HEK293T (cell line): ENCODE measurements around the gene REXO2.

Experiments used
- CTCF ChIA-PET: fragments of 350-600 bp; formaldehyde crosslinking; extraction: SDS; loops from one replicate; lab custom pipeline; 2021; ENCODE audit warnings: antibody characterized with exemption, inconsistent platforms; lab: Yijun Ruan, JAX
- POLR2A ChIA-PET: fragments of 350-600 bp; formaldehyde crosslinking; extraction: SDS; loops from one replicate; lab custom pipeline; 2020; ENCODE audit warnings: antibody characterized with exemption, inconsistent platforms; lab: Yijun Ruan, JAX
- DNase-seq: peaks from one replicate; pipeline ENCODE4 v3.0.0; 2012; ENCODE audit warnings: mixed read lengths; ENCODE audit errors: extremely low spot score
- ARNT ChIP-seq: fragments of 450-650 bp; IDR thresholded peaks from 2 replicates; pipeline ENCODE4 v1.6.1; 2017; ENCODE audit warnings: mild to moderate bottlenecking
- BHLHE40 ChIP-seq: fragments of 450-650 bp; IDR thresholded peaks from 2 replicates; pipeline ENCODE4 v1.6.1; 2016; ENCODE audit warnings: mild to moderate bottlenecking, moderate library complexity, borderline replicate concordance
- CTBP1 ChIP-seq: fragments of 450-650 bp; IDR thresholded peaks from 2 replicates; pipeline ENCODE4 v1.6.1; 2016; ENCODE audit warnings: borderline replicate concordance
- ELF4 ChIP-seq: fragments of 450-650 bp; IDR thresholded peaks from 2 replicates; pipeline ENCODE4 v1.6.1; 2017; ENCODE audit warnings: antibody characterized with exemption
- FOXA1 ChIP-seq: fragments of 450-650 bp; IDR thresholded peaks from 2 replicates; pipeline ENCODE4 v1.6.1; 2016; ENCODE audit warnings: mild to moderate bottlenecking
- FOXK2 ChIP-seq: fragments of 450-650 bp; IDR thresholded peaks from 2 replicates; pipeline ENCODE4 v1.6.1; 2016; ENCODE audit warnings: mild to moderate bottlenecking
- FOXM1 ChIP-seq: fragments of 450-650 bp; IDR thresholded peaks from 2 replicates; pipeline ENCODE4 v1.6.1; 2017; ENCODE audit warnings: mild to moderate bottlenecking, borderline replicate concordance
- HDGF ChIP-seq: fragments of 450-650 bp; IDR thresholded peaks from 2 replicates; pipeline ENCODE4 v1.6.1; 2017; ENCODE audit warnings: antibody characterized with exemption, borderline replicate concordance
- L3MBTL2 ChIP-seq: fragments of 450-650 bp; conservative IDR thresholded peaks from 2 replicates; pipeline ENCODE4 v1.6.1; 2016; ENCODE audit warnings: mild to moderate bottlenecking
- LEF1 ChIP-seq: fragments of 450-650 bp; IDR thresholded peaks from 2 replicates; pipeline ENCODE4 v1.6.1; 2017; ENCODE audit warnings: mild to moderate bottlenecking, borderline replicate concordance
- NFRKB ChIP-seq: fragments of 450-650 bp; IDR thresholded peaks from 2 replicates; pipeline ENCODE4 v1.6.1; 2016; ENCODE audit warnings: mild to moderate bottlenecking, moderate library complexity
- SP1 ChIP-seq: fragments of 450-650 bp; IDR thresholded peaks from 2 replicates; pipeline ENCODE4 v1.6.1; 2017
- SUZ12 ChIP-seq: fragments of 450-650 bp; IDR thresholded peaks from 2 replicates; pipeline ENCODE4 v1.6.1; 2016; ENCODE audit warnings: mild to moderate bottlenecking
- TARDBP ChIP-seq: fragments of 450-650 bp; IDR thresholded peaks from 2 replicates; pipeline ENCODE4 v1.6.1; 2016
- ZNF384 ChIP-seq: fragments of 450-650 bp; IDR thresholded peaks from 2 replicates; pipeline ENCODE4 v1.6.1; 2016
- TF ChIP-seq, protein P1 (sequence below): fragments of 450-650 bp; IDR thresholded peaks from 2 replicates; pipeline ENCODE4 v1.6.1; 2016

REXO2 gene

DNA sequence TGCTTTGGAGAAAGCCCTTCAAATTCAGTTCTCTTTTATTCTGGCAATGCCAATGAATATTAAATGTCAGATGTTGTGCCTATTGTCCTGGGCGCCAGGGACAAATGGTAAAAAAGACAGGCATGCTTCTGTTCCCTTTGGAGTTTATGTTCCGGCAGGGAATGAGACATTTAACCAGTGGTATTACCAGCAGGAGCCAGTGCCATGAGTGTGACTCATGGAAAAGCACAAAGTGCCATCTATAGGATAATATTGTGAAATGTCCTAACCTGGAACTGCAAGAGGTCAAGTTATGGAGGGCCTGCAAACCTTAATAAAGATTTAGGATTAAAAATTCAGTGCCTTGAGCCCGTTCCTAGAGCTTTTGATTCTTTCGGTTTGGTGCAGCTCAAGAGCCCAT lies 39.5 kb downstream of the REXO2 start:
- no peak for DNase-seq
- ChIA-PET POLR2A (no interaction called here), CTCF (no interaction called here)
- TF ChIP-seq TARDBP (no peak), SUZ12 (no peak)

DNA sequence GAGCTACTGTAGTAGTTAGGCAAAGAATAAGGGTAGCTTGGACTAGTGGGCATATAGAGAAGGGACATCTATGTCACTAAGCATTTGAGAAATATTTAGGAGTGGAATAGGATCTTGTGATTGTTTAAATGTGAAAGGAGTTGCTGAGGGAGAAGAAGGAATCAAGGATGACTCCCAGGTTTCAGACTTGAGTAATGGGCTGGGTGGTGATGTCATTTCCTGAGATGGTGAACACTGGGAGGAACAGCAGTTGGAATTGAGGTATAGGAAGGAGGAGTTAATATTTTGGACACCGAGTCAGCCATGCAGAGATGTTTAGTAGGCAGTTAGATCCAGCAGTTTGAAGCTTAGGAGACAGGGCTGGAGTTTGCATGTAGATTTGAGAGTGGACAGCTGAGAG lies 40.1 kb downstream of the REXO2 start:
- TF ChIP-seq, protein P1, sequence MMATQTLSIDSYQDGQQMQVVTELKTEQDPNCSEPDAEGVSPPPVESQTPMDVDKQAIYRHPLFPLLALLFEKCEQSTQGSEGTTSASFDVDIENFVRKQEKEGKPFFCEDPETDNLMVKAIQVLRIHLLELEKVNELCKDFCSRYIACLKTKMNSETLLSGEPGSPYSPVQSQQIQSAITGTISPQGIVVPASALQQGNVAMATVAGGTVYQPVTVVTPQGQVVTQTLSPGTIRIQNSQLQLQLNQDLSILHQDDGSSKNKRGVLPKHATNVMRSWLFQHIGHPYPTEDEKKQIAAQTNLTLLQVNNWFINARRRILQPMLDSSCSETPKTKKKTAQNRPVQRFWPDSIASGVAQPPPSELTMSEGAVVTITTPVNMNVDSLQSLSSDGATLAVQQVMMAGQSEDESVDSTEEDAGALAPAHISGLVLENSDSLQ: no peak
- TF ChIP-seq SUZ12: no peak
- no peak for TF ChIP-seq ELF4
- TF ChIP-seq HDGF: no peak
- TF ChIP-seq FOXK2: no peak
- no peak for TF ChIP-seq L3MBTL2
- TF ChIP-seq FOXA1: no peak
- no peak for TF ChIP-seq CTBP1
- TF ChIP-seq SP1: no peak
- ChIA-PET CTCF (no interaction called here), POLR2A (no interaction called here)
- no peak for DNase-seq

DNA sequence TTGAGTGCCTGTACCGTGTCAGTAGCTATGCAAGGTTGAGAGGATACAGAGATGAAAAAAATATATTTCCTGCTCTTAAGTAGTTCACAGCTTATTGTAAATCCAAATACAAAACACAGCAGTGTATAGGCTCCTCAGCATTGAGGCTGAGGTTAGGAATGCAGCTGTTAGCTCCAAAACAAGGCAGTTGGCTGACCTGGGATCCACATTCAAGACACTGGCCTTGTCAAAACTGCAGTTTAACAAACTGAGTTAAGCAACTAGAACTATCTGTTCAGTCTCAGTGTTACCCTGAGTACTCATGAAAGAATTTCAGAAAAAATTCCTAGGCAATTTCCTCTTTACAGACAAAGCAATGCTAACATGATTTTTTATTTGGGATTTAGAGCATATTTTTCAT lies 42.8 kb downstream of the REXO2 start:
- TF ChIP-seq LEF1 (no peak), ARNT (no peak), SP1 (no peak), CTBP1 (no peak), NFRKB (no peak), BHLHE40 (no peak), HDGF (no peak), FOXK2 (no peak), FOXA1 (no peak), L3MBTL2 (no peak), TARDBP (no peak), ELF4 (no peak), ZNF384 (no peak), SUZ12 (no peak)
- TF ChIP-seq, protein P1: no peak
- ChIA-PET CTCF (no interaction called here), POLR2A (no interaction called here)
- no peak for DNase-seq

DNA sequence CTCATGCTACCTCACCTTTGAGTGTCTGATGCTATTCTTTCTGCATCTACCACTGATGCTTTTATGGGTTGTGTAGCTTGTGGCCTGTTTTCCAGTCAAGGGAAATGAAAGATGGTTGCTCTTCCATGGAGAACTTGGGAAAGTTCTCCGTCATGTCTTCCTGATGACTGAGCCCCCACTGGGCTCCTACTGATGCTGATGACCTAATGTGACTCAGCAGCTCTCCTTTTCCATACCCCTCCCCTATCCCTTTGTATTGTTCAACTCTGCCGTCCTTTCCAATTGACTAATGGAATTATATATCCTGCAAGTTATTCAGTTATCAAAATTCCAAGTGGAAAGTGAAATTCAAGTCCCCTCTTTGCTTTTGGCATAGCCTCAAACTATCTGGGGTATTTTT lies 44.7 kb downstream of the REXO2 start:
- DNase-seq: no peak
- ChIA-PET POLR2A (no interaction called here), CTCF (no interaction called here)
- TF ChIP-seq FOXM1 (no peak), HDGF (no peak), NFRKB (no peak)
- TF ChIP-seq, protein P1: no peak

DNA sequence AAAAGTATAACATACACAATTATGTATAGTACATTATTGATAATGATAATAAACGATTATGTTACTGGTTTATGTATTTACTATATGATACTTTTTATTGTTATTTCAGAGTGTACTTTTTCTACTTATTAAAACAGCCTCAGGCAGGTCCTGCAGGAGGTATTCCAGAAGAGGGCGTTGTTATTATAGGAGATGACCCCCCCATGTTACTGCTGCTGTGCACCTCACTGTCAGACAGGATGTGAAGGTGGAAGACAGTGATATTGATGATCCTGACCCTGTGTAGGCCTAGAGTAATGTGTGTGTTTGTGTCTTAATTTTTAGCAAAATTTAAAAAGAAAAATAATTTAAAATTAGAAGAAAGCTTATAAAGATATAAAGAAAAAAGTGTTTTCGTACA lies 57.6 kb downstream of the REXO2 start:
- CTCF ChIA-PET: no interaction called here
- no peak for TF ChIP-seq SP1
- TF ChIP-seq TARDBP: no peak
- no peak for TF ChIP-seq NFRKB
- POLR2A ChIA-PET: no interaction called here
- no peak for DNase-seq

DNA sequence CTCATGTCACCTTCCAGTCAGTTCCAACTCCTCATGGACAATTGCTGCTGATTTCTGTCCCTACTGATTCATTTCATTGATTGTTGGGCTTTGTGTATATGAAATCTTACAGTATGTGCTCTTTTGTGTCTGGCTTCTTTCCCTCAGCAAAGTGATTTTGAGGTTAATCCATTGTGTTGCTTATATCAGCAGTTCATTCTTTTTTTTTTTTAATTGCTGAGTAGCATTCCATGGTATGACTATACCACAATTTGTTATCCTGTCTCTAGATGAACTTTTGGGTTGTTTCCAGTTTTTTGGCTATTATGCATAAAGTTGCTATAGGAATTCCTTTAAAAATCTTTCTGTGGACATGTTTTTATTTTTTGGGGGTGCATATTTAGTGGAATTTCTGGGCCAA lies 60.5 kb downstream of the REXO2 start:
- ChIA-PET CTCF (no interaction called here), POLR2A (no interaction called here)
- TF ChIP-seq NFRKB: no peak
- TF ChIP-seq TARDBP: no peak
- TF ChIP-seq CTBP1: no peak
- no peak for TF ChIP-seq LEF1
- TF ChIP-seq ELF4: no peak
- no peak for DNase-seq
